ENCODE data around the gene VAV2. TPM values are rescaled to one million over a fixed set of nuclear protein-coding genes. Genes with fewer than 3 reads are reported as not detected.
"Not testable (repeated sequence)": the region's sequence is repeated elsewhere in the genome, so short reads cannot be mapped to it uniquely, and the experiment has no call there.

VAV2 gene
- total RNA-seq, 1 donor from 2014 or later, result 34.6 TPM

GRCh38 chr9:133905493-133905892 lies 86.6 kb downstream of the VAV2 start:
- Histone ChIP-seq H3K27me3 (no peaks in the 10 kb centered on the region), H3K4me1 (peaks cover 5% of the 10 kb centered on the region), H3K27ac (no peak overlapping the region), H3K4me3 (no peak overlapping the region), H3K9me3 (no peaks in the 10 kb centered on the region), H3K36me3 (no peaks in the 10 kb centered on the region)
- no peak for TF ChIP-seq CTCF (IDR thresholded peaks at IDR 0.05)
- DNase-seq (no peak), ATAC-seq (no peak)
- intact Hi-C loops (cut with DNase I), result no loop called here

GRCh38 chr9:133904346-133905090 lies 87.6 kb downstream of the VAV2 start:
- H3K27ac ChIP-seq, result no peak overlapping the region
- TF ChIP-seq CTCF (IDR thresholded peaks at IDR 0.05), result no peak
- H3K27me3 ChIP-seq, result no peaks in the 10 kb centered on the region
- H3K4me1 ChIP-seq, result peaks cover 5% of the 10 kb centered on the region
- ATAC-seq, result no peak
- DNase-seq, result no peak
- H3K4me3 ChIP-seq, result no peak overlapping the region
- intact Hi-C loops (cut with DNase I), result no loop called here
- no peaks in the 10 kb centered on the region for H3K9me3 ChIP-seq
- H3K36me3 ChIP-seq, result no peaks in the 10 kb centered on the region

GRCh38 chr9:133901184-133901835 lies 90.8 kb downstream of the VAV2 start:
- TF ChIP-seq CTCF (IDR thresholded peaks at IDR 0.05), result no peak
- intact Hi-C loops (cut with DNase I), result no loop called here

GRCh38 chr9:133897675-133898074 lies 94.4 kb downstream of the VAV2 start:
- H3K9me3 ChIP-seq, result no peaks in the 10 kb centered on the region
- DNase-seq (no peak), ATAC-seq (no peak)
- no peak overlapping the region for H3K4me3 ChIP-seq
- no peak overlapping the region for H3K27ac ChIP-seq
- no peaks in the 10 kb centered on the region for H3K36me3 ChIP-seq
- H3K27me3 ChIP-seq, result no peaks in the 10 kb centered on the region
- H3K4me1 ChIP-seq, result no peaks in the 10 kb centered on the region
- intact Hi-C loops (cut with DNase I), result no loop called here
- no peak for TF ChIP-seq CTCF (IDR thresholded peaks at IDR 0.05)

More at GRCh38 chr9:133901184-133901835, 90.8 kb downstream of the VAV2 start:
- Histone ChIP-seq H3K27me3 (no peaks in the 10 kb centered on the region), H3K27ac (no peak overlapping the region), H3K4me1 (no peaks in the 10 kb centered on the region), H3K9me3 (no peaks in the 10 kb centered on the region), H3K4me3 (no peak overlapping the region), H3K36me3 (no peaks in the 10 kb centered on the region)
- ATAC-seq, result no peak
- no peak for DNase-seq

GRCh38 chr9:133896007-133896406 lies 96.1 kb downstream of the VAV2 start:
- intact Hi-C loops (cut with DNase I); H3K27ac ChIP-seq; ATAC-seq; H3K36me3 ChIP-seq; H3K9me3 ChIP-seq; H3K4me3 ChIP-seq; DNase-seq; H3K4me1 ChIP-seq; H3K27me3 ChIP-seq: not testable (repeated sequence)

- Histone ChIP-seq H3K27me3 (no peaks in the 10 kb centered on the region), H3K36me3 (no peaks in the 10 kb centered on the region), H3K4me3 (no peak overlapping the region), H3K4me1 (no peaks in the 10 kb centered on the region), H3K9me3 (no peaks in the 10 kb centered on the region), H3K27ac (no peak overlapping the region)
- no peak for TF ChIP-seq CTCF (IDR thresholded peaks at IDR 0.05)
- intact Hi-C loops (cut with DNase I), result no loop called here
- DNase-seq (no peak), ATAC-seq (no peak)
Observed at GRCh38 chr9:133895335-133895734, 96.8 kb downstream of the VAV2 start.
